ENCODE results near the gene CBX6. TPM values are rescaled to one million over a fixed set of nuclear protein-coding genes. Genes with fewer than 3 reads are reported as not detected.

Gene CBX6
- total RNA-seq, 1 experiment from 2014 or later: 90.0 TPM

DNA sequence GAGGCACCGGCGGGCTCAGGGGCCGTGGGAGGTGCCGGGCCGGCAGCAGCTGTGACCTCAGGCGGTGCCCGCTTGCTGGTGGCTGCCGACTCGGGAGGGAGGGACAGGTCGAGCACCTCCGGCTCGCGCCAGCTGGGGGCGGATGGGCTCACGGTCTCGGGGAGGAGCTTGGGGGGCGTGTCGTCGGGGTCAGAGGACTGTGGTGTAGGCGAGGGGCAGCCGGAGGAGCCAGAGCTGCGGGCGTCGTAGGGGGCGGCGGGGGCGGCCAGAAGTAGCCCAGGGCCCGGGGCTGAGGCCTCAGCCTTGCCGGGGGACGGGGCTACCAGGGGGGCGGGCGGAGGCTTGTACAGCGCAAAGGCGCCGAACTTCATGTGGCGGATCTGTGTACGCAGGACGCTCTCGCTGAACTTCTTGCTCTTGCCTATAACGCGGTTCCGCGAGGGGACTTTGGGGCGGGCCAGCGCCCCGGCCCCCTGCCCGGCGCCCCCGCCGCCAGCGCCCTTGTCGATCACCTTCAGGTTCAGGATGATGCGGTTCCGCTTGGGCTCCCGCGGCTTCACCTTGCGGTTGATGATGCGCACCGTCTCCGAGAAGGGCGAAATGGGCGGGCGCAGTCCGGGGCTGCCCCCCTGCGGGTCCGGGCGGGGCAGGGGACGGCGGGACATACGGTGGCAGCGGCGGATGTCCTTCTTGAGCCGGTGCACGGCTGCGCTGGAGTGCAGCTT is 5.5 kb downstream of the CBX6 start:
- Histone ChIP-seq H3K9me3 (ENCODE audit: control insufficient read depth in 1 of 2, insufficient read depth in 1 of 2, low read depth in 1 of 2, low read length in 2 of 2) (no peaks in the 10 kb centered on the region), H3K4me3 (replicated peaks in 1 of 2; ENCODE audit: low read depth in 1 of 2, low read length in 2 of 2) (no peak overlapping the region), H3K9me2 (ENCODE audit: insufficient read depth) (no peaks in the 10 kb centered on the region), H4K20me1 (ENCODE audit: insufficient read depth) (no peaks in the 10 kb centered on the region), H3K79me2 (ENCODE audit: insufficient read depth, low read length) (peaks cover 52% of the 10 kb centered on the region), H3K27ac (ENCODE audit: low read depth, low read length) (no peak overlapping the region), H3K27me3 (ENCODE audit: insufficient read depth, low read length) (no peaks in the 10 kb centered on the region), H3K4me2 (ENCODE audit: low read length) (no peak overlapping the region), H3K4me1 (ENCODE audit: control insufficient read depth in 1 of 2, insufficient read depth in 2 of 2, low read length in 2 of 2) (peaks cover 6 to 25% of the 10 kb centered on the region in 2 experiments; a peak in 3 of 4 replicates), H3K9ac (ENCODE audit: low read length) (no peak overlapping the region), H2AFZ (ENCODE audit: low read depth, low read length, poor library complexity, severe bottlenecking) (no peak overlapping the region), H3K36me3 (ENCODE audit: control insufficient read depth in 1 of 2, insufficient read depth in 2 of 2, low read length in 2 of 2) (peaks cover 20 to 36% of the 10 kb centered on the region in 2 experiments)
- DNase-seq (ENCODE audit: low read depth, low spot score) (no peak), ATAC-seq (no peak)
- ChIA-PET POLR2A (interaction anchor here (0.5 kb wide), 1 partner anchor 852 kb away, joined by 3 read pairs; no protein-coding TSS in a partner anchor), RAD21 (ENCODE audit: low non-redundant PET in 1 of 2, low total read pairs in 2 of 2, uncharacterized antibody in 2 of 2, unreplicated experiment in 2 of 2) (no interaction called here), CTCF (no interaction called here)
- intact Hi-C loops (cut with micrococcal nuclease): no loop called here
- TF ChIP-seq EZH2 (IDR thresholded peaks at IDR 0.05) (no peak), SRF (IDR thresholded peaks at IDR 0.05; ENCODE audit: low read depth) (no peak), YY1 (IDR thresholded peaks at IDR 0.05; ENCODE audit: extremely low read depth, insufficient replicate concordance, low read depth, low read length) (no peak), ELF1 (IDR thresholded peaks at IDR 0.05; ENCODE audit: borderline replicate concordance, low read depth) (no peak), EZH2phosphoT487 (IDR thresholded peaks at IDR 0.05; ENCODE audit: borderline replicate concordance) (no peak), FOSL1 (IDR thresholded peaks at IDR 0.05; ENCODE audit: low read depth) (no peak), SP1 (IDR thresholded peaks at IDR 0.05; ENCODE audit: low read depth) (no peak)
- TF ChIP-seq, protein P1, sequence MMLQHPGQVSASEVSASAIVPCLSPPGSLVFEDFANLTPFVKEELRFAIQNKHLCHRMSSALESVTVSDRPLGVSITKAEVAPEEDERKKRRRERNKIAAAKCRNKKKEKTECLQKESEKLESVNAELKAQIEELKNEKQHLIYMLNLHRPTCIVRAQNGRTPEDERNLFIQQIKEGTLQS (IDR thresholded peaks at IDR 0.05): no peak
- TF ChIP-seq, protein P2, sequence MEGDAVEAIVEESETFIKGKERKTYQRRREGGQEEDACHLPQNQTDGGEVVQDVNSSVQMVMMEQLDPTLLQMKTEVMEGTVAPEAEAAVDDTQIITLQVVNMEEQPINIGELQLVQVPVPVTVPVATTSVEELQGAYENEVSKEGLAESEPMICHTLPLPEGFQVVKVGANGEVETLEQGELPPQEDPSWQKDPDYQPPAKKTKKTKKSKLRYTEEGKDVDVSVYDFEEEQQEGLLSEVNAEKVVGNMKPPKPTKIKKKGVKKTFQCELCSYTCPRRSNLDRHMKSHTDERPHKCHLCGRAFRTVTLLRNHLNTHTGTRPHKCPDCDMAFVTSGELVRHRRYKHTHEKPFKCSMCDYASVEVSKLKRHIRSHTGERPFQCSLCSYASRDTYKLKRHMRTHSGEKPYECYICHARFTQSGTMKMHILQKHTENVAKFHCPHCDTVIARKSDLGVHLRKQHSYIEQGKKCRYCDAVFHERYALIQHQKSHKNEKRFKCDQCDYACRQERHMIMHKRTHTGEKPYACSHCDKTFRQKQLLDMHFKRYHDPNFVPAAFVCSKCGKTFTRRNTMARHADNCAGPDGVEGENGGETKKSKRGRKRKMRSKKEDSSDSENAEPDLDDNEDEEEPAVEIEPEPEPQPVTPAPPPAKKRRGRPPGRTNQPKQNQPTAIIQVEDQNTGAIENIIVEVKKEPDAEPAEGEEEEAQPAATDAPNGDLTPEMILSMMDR (IDR thresholded peaks at IDR 0.05 in 2 of 3, conservative IDR thresholded peaks at IDR 0.05 in 1 of 3; ENCODE audit: borderline replicate concordance in 1 of 3, insufficient read depth in 1 of 3, low read depth in 2 of 3, low read length in 2 of 3): no peak
- TF ChIP-seq, protein P3, sequence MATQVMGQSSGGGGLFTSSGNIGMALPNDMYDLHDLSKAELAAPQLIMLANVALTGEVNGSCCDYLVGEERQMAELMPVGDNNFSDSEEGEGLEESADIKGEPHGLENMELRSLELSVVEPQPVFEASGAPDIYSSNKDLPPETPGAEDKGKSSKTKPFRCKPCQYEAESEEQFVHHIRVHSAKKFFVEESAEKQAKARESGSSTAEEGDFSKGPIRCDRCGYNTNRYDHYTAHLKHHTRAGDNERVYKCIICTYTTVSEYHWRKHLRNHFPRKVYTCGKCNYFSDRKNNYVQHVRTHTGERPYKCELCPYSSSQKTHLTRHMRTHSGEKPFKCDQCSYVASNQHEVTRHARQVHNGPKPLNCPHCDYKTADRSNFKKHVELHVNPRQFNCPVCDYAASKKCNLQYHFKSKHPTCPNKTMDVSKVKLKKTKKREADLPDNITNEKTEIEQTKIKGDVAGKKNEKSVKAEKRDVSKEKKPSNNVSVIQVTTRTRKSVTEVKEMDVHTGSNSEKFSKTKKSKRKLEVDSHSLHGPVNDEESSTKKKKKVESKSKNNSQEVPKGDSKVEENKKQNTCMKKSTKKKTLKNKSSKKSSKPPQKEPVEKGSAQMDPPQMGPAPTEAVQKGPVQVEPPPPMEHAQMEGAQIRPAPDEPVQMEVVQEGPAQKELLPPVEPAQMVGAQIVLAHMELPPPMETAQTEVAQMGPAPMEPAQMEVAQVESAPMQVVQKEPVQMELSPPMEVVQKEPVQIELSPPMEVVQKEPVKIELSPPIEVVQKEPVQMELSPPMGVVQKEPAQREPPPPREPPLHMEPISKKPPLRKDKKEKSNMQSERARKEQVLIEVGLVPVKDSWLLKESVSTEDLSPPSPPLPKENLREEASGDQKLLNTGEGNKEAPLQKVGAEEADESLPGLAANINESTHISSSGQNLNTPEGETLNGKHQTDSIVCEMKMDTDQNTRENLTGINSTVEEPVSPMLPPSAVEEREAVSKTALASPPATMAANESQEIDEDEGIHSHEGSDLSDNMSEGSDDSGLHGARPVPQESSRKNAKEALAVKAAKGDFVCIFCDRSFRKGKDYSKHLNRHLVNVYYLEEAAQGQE (IDR thresholded peaks at IDR 0.05; ENCODE audit: low read depth): no peak
- TF ChIP-seq, protein P4, sequence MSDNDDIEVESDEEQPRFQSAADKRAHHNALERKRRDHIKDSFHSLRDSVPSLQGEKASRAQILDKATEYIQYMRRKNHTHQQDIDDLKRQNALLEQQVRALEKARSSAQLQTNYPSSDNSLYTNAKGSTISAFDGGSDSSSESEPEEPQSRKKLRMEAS (IDR thresholded peaks at IDR 0.05): no peak
- BruUV-seq (replicated peaks): no TSS peak

Data from HCT116 (cell line).